Measurements from ENCODE around the gene PARVG.

DNA sequence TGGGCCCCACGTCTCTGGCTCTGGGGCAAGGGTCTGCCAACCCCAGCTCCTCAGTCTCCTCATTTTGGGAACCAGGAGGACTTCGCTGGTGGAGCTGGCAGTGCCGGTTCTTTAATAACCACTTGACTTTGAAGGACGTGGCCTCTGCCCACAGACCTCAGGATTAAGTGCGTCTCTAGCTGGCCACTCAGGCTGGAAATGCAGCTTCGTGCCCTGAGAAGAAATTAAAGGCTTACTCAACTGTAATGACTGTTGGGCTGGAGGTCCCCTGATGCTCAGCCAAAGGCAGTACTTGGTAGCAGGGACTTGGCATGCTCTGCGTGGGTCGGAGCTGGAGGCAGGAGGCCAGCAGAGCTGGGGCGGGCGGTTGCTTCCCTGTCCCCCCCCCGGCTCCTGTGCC, 16.7 kb upstream of the PARVG start:
- TF ChIP-seq, protein P1, sequence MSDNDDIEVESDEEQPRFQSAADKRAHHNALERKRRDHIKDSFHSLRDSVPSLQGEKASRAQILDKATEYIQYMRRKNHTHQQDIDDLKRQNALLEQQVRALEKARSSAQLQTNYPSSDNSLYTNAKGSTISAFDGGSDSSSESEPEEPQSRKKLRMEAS (IDR thresholded peaks at IDR 0.05; ENCODE audit: low read depth, low read length) = no peak
- TF ChIP-seq MYC (IDR thresholded peaks at IDR 0.05; ENCODE audit: low read depth, low read length) (no peak), CTCF (IDR thresholded peaks at IDR 0.05; ENCODE audit: low read depth, low read length) (no peak), POLR2A (IDR thresholded peaks at IDR 0.05; ENCODE audit: extremely low read depth, insufficient read length) (no peak)

Measured in NB4 (cell line).